Stimulated activated effector memory CD8-positive, alpha-beta T cell treated with anti-CD3 and anti-CD28 coated beads, Interleukin-12 subunit alpha, Interleukin-12 subunit beta, amount 100 ng/mL, for 72 hours (primary cell): ENCODE data around the gene ADAMTS19.
"Not testable (repeated sequence)": the region's sequence is repeated elsewhere in the genome, so short reads cannot be mapped to it uniquely, and the experiment has no call there.

ENCODE experiments used
- ATAC-seq: fragments of 150-1000 bp; cut with Tn5 transposase; 2 replicates; pipeline ENCODE4 v1.10.0; 2021
- DNase-seq, 2 donors: peaks; one replicate each; pipeline ENCODE4 v3.0.0; 2021 to 2022; ENCODE audit warnings: low spot score in 2 of 2
- H3K27ac Mint-ChIP-seq: one replicate; pipeline ENCODE4 v1.8.0; 2022; ENCODE audit warnings: mild to moderate bottlenecking, mixed read lengths
- H3K36me3 Mint-ChIP-seq: one replicate; pipeline ENCODE4 v1.8.0; 2022; ENCODE audit warnings: mild to moderate bottlenecking, mixed read lengths
- H3K4me1 Mint-ChIP-seq: one replicate; pipeline ENCODE4 v1.8.0; 2022; ENCODE audit warnings: mixed read lengths
- H3K4me3 Mint-ChIP-seq: one replicate; pipeline ENCODE4 v1.8.0; 2022; ENCODE audit warnings: mild to moderate bottlenecking, mixed read lengths
- H3K9me3 Mint-ChIP-seq: one replicate; pipeline ENCODE4 v1.8.0; 2022; ENCODE audit warnings: mixed read lengths

The ADAMTS19 gene

GRCh38 chr5:129506950-129507349 is 46.9 kb downstream of the ADAMTS19 start:
- H3K36me3 Mint-ChIP-seq: no peaks in the 10 kb centered on the region
- no peak overlapping the region for H3K27ac Mint-ChIP-seq
- no peaks in the 10 kb centered on the region for H3K4me1 Mint-ChIP-seq
- H3K9me3 Mint-ChIP-seq: peaks cover 4% of the 10 kb centered on the region
- DNase-seq: no peak
- ATAC-seq: no peak
- H3K4me3 Mint-ChIP-seq: no peak overlapping the region

GRCh38 chr5:129507527-129507926 is 47.4 kb downstream of the ADAMTS19 start:
- ATAC-seq (no peak), DNase-seq (no peak)
- no peak overlapping the region for H3K4me3 Mint-ChIP-seq
- H3K4me1 Mint-ChIP-seq: no peaks in the 10 kb centered on the region
- peaks cover 2% of the 10 kb centered on the region for H3K9me3 Mint-ChIP-seq
- no peak overlapping the region for H3K27ac Mint-ChIP-seq
- no peaks in the 10 kb centered on the region for H3K36me3 Mint-ChIP-seq

- Mint-ChIP-seq H3K4me1 (no peaks in the 10 kb centered on the region), H3K27ac (no peak overlapping the region), H3K9me3 (peaks cover 5% of the 10 kb centered on the region), H3K36me3 (no peaks in the 10 kb centered on the region), H3K4me3 (no peak overlapping the region)
- no peak for DNase-seq
- no peak for ATAC-seq
These were observed 48.5 kb downstream of the ADAMTS19 start for GRCh38 chr5:129508606-129509005.

GRCh38 chr5:129509363-129509975 is 49.4 kb downstream of the ADAMTS19 start:
- Mint-ChIP-seq H3K27ac (no peak overlapping the region), H3K4me1 (no peaks in the 10 kb centered on the region), H3K9me3 (peaks cover 8% of the 10 kb centered on the region), H3K4me3 (no peak overlapping the region), H3K36me3 (no peaks in the 10 kb centered on the region)
- no peak for DNase-seq
- ATAC-seq: no peak

- ATAC-seq (no peak), DNase-seq (no peak)
- H3K4me3 Mint-ChIP-seq: no peak overlapping the region
- H3K27ac Mint-ChIP-seq: no peak overlapping the region
- no peaks in the 10 kb centered on the region for H3K4me1 Mint-ChIP-seq
- no peaks in the 10 kb centered on the region for H3K36me3 Mint-ChIP-seq
- H3K9me3 Mint-ChIP-seq: peaks cover 8% of the 10 kb centered on the region
These were observed 51.2 kb downstream of the ADAMTS19 start for GRCh38 chr5:129511291-129511690.

GRCh38 chr5:129541051-129541450 is 81.0 kb downstream of the ADAMTS19 start:
- Mint-ChIP-seq H3K36me3 (no peaks in the 10 kb centered on the region), H3K4me1 (no peaks in the 10 kb centered on the region), H3K27ac (no peak overlapping the region), H3K4me3 (no peak overlapping the region), H3K9me3 (peaks cover 2% of the 10 kb centered on the region)
- ATAC-seq (no peak), DNase-seq (no peak)

- Mint-ChIP-seq H3K4me3 (no peak overlapping the region), H3K27ac (no peak overlapping the region), H3K36me3 (no peaks in the 10 kb centered on the region), H3K4me1 (no peaks in the 10 kb centered on the region), H3K9me3 (peaks cover 8% of the 10 kb centered on the region)
- DNase-seq (no peak), ATAC-seq (no peak)
These were observed 81.7 kb downstream of the ADAMTS19 start for GRCh38 chr5:129541648-129542251.

GRCh38 chr5:129547137-129547536 is 87.0 kb downstream of the ADAMTS19 start:
- DNase-seq (no peak), ATAC-seq (no peak)
- no peak overlapping the region for H3K4me3 Mint-ChIP-seq
- no peak overlapping the region for H3K27ac Mint-ChIP-seq
- peaks cover 9% of the 10 kb centered on the region for H3K9me3 Mint-ChIP-seq
- no peaks in the 10 kb centered on the region for H3K36me3 Mint-ChIP-seq
- H3K4me1 Mint-ChIP-seq: no peaks in the 10 kb centered on the region

- Mint-ChIP-seq H3K4me1 (no peaks in the 10 kb centered on the region), H3K4me3 (no peak overlapping the region), H3K36me3 (no peaks in the 10 kb centered on the region), H3K9me3 (peaks cover 2% of the 10 kb centered on the region), H3K27ac (no peak overlapping the region)
- DNase-seq: no peak
- no peak for ATAC-seq
These were observed 94.2 kb downstream of the ADAMTS19 start for GRCh38 chr5:129554134-129554904.

- DNase-seq (no peak), ATAC-seq (no peak)
- H3K4me1 Mint-ChIP-seq: no peaks in the 10 kb centered on the region
- H3K4me3 Mint-ChIP-seq: no peak overlapping the region
- no peak overlapping the region for H3K27ac Mint-ChIP-seq
- no peaks in the 10 kb centered on the region for H3K9me3 Mint-ChIP-seq
- no peaks in the 10 kb centered on the region for H3K36me3 Mint-ChIP-seq
These were observed 103.5 kb downstream of the ADAMTS19 start for GRCh38 chr5:129563585-129563984.

- ATAC-seq (no peak), DNase-seq (no peak)
- H3K36me3 Mint-ChIP-seq: no peaks in the 10 kb centered on the region
- no peak overlapping the region for H3K4me3 Mint-ChIP-seq
- peaks cover 3% of the 10 kb centered on the region for H3K9me3 Mint-ChIP-seq
- H3K4me1 Mint-ChIP-seq: no peaks in the 10 kb centered on the region
- H3K27ac Mint-ChIP-seq: no peak overlapping the region
These were observed 109.2 kb downstream of the ADAMTS19 start for GRCh38 chr5:129569295-129569694.

- no peak for ATAC-seq
- H3K4me3 Mint-ChIP-seq: no peak overlapping the region
- peaks cover 7% of the 10 kb centered on the region for H3K9me3 Mint-ChIP-seq
- no peaks in the 10 kb centered on the region for H3K36me3 Mint-ChIP-seq
- H3K27ac Mint-ChIP-seq: no peak overlapping the region
- no peak for DNase-seq
- H3K4me1 Mint-ChIP-seq: no peaks in the 10 kb centered on the region
These were observed 112.0 kb downstream of the ADAMTS19 start for GRCh38 chr5:129572060-129572459.

GRCh38 chr5:129584496-129584895 is 124.4 kb downstream of the ADAMTS19 start:
- H3K36me3 Mint-ChIP-seq, ATAC-seq, H3K4me1 Mint-ChIP-seq, H3K4me3 Mint-ChIP-seq, H3K27ac Mint-ChIP-seq, DNase-seq: not testable (repeated sequence)
- H3K9me3 Mint-ChIP-seq: peaks cover 14% of the 10 kb centered on the region

- Mint-ChIP-seq H3K4me3 (no peak overlapping the region), H3K27ac (no peak overlapping the region), H3K4me1 (no peaks in the 10 kb centered on the region), H3K9me3 (peaks cover 4% of the 10 kb centered on the region), H3K36me3 (no peaks in the 10 kb centered on the region)
- ATAC-seq (no peak), DNase-seq (no peak)
These were observed 131.5 kb downstream of the ADAMTS19 start for GRCh38 chr5:129591508-129592160.

GRCh38 chr5:129593525-129593924 is 133.4 kb downstream of the ADAMTS19 start:
- no peak overlapping the region for H3K27ac Mint-ChIP-seq
- no peaks in the 10 kb centered on the region for H3K4me1 Mint-ChIP-seq
- peaks cover 4% of the 10 kb centered on the region for H3K9me3 Mint-ChIP-seq
- H3K36me3 Mint-ChIP-seq: no peaks in the 10 kb centered on the region
- ATAC-seq: no peak
- no peak overlapping the region for H3K4me3 Mint-ChIP-seq
- no peak for DNase-seq
